ENCODE results near the gene APMAP.
A peak's percentile ranks its signal among the peaks of the same experiment; 100 is the strongest.

- TF ChIP-seq CTCF (IDR thresholded peaks at IDR 0.05 in 8 of 11, conservative IDR thresholded peaks at IDR 0.05 in 3 of 11) (no peak), POLR2AphosphoS5 (IDR thresholded peaks at IDR 0.05) (peak in 2 of 3 donors; percentile 25 to 64)
Observed at GRCh38 chr20:24963672-24964505, 28.7 kb downstream of the APMAP start.
